IMR-90 (cell line): ENCODE results near the gene CLIP3. TPM values are rescaled to one million over a fixed set of nuclear protein-coding genes. Genes with fewer than 3 reads are reported as not detected.

ENCODE experiments used
- ATAC-seq: fragments of 200-7000 bp; cut with Tn5 transposase; 2 replicates; pipeline ENCODE4 v1.9.1; 2020; ENCODE audit warnings: low read depth, mild to moderate bottlenecking, moderate library complexity
- BruUV-seq: library from RNA; stranded (reverse); fragments of 400-500 nt; replicated peaks from 2 replicates; lab custom pipeline; 2021; lab: Mats Ljungman, UMichigan
- CTCF ChIA-PET: fragments of 300-600 bp; formaldehyde crosslinking; extraction: SDS; loops from one replicate; lab custom pipeline; 2021; ENCODE audit warnings: antibody characterized with exemption; lab: Yijun Ruan, JAX
- POLR2A ChIA-PET: fragments of 300-600 bp; sonication (Branson Sonifier 250); formaldehyde crosslinking; loops from one replicate; lab custom pipeline; 2022; ENCODE audit warnings: antibody characterized with exemption; ENCODE audit not compliant: unreplicated experiment; lab: Charles Lee
- DNase-seq: peaks from one replicate; pipeline ENCODE4 v3.0.0; 2013
- H2AFZ ChIP-seq: replicated peaks from 2 replicates; pipeline ENCODE3; 2013; ENCODE audit warnings: low read length, mild to moderate bottlenecking; ENCODE audit not compliant: poor library complexity
- H2AK5ac ChIP-seq: 2 replicates; pipeline ENCODE4 v1.6.1; 2013; ENCODE audit warnings: low read depth, low read length, inconsistent platforms
- H2AK9ac ChIP-seq: replicated peaks from 2 replicates; pipeline ENCODE3; 2013; ENCODE audit warnings: mild to moderate bottlenecking, low read depth, low read length, moderate library complexity; ENCODE audit not compliant: poor library complexity
- H2BK120ac ChIP-seq: 2 replicates; pipeline ENCODE4 v1.6.1; 2013; ENCODE audit warnings: low read depth, low read length, inconsistent platforms
- H2BK15ac ChIP-seq: 3 replicates; pipeline ENCODE4 v1.6.1; 2013; ENCODE audit warnings: low read depth, low read length, inconsistent platforms
- H2BK20ac ChIP-seq: 2 replicates; pipeline ENCODE4 v1.6.1; 2013; ENCODE audit warnings: low read depth, mild to moderate bottlenecking, inconsistent platforms, low read length, moderate library complexity
- H2BK5ac ChIP-seq: 2 replicates; pipeline ENCODE4 v1.6.1; 2013; ENCODE audit warnings: mild to moderate bottlenecking, low read depth, low read length, inconsistent platforms; ENCODE audit not compliant: poor library complexity, severe bottlenecking
- H3K14ac ChIP-seq: replicated peaks from 2 replicates; pipeline ENCODE4 v1.6.1; 2013; ENCODE audit warnings: low read depth, low read length, inconsistent platforms
- H3K18ac ChIP-seq: 2 replicates; pipeline ENCODE4 v1.6.1; 2013; ENCODE audit warnings: low read depth, low read length, control low read depth
- H3K23ac ChIP-seq: 2 replicates; pipeline ENCODE4 v1.6.1; 2013; ENCODE audit warnings: low read depth, low read length, inconsistent platforms
- H3K27ac ChIP-seq: 2 replicates; pipeline ENCODE4 v1.5.1; 2013; ENCODE audit warnings: mild to moderate bottlenecking, control low read depth, low read length; ENCODE audit not compliant: insufficient read depth
- H3K27me3 ChIP-seq: 2 replicates; pipeline ENCODE4 v1.6.1; 2013; ENCODE audit warnings: low read length; ENCODE audit not compliant: control insufficient read depth, insufficient read depth
- H3K36me3 ChIP-seq: 2 replicates; pipeline ENCODE4 v1.6.1; 2013; ENCODE audit warnings: low read length, mixed read lengths; ENCODE audit not compliant: control insufficient read depth, insufficient read depth
- H3K4ac ChIP-seq: 2 replicates; pipeline ENCODE4 v1.6.1; 2013; ENCODE audit warnings: low read depth, low read length, inconsistent platforms
- H3K4me1 ChIP-seq: 2 replicates; pipeline ENCODE4 v1.6.1; 2013; ENCODE audit warnings: low read length, mixed read lengths; ENCODE audit not compliant: control insufficient read depth, insufficient read depth
- H3K4me2 ChIP-seq: 2 replicates; pipeline ENCODE4 v1.6.1; 2013; ENCODE audit warnings: low read depth, mild to moderate bottlenecking, control low read depth, low read length, moderate library complexity
- H3K4me3 ChIP-seq: 2 replicates; pipeline ENCODE4 v1.5.1; 2013; ENCODE audit warnings: low read depth, mild to moderate bottlenecking, control low read depth, low read length, moderate library complexity; ENCODE audit not compliant: insufficient read depth
- H3K56ac ChIP-seq: 2 replicates; pipeline ENCODE4 v1.6.1; 2013; ENCODE audit warnings: low read length, inconsistent platforms; ENCODE audit not compliant: insufficient read depth; ENCODE audit errors: extremely low read depth
- H3K79me1 ChIP-seq, 2 experiments: 2 replicates each; pipeline ENCODE4 v1.6.1; 2013; ENCODE audit warnings: low read length in 2 of 2, inconsistent platforms in 1 of 2, low read depth in 1 of 2
- H3K9ac ChIP-seq: 2 replicates; pipeline ENCODE4 v1.6.1; 2013; ENCODE audit warnings: low read depth, low read length, control low read depth
- H3K9me1 ChIP-seq: 2 replicates; pipeline ENCODE4 v1.6.1; 2013; ENCODE audit warnings: low read length, inconsistent platforms; ENCODE audit not compliant: insufficient read depth
- H3K9me3 ChIP-seq: 2 replicates; pipeline ENCODE4 v1.6.1; 2013; ENCODE audit warnings: low read length; ENCODE audit not compliant: control insufficient read depth, insufficient read depth
- H4K20me1 ChIP-seq: 2 replicates; pipeline ENCODE4 v1.6.1; 2013; ENCODE audit warnings: low read length, inconsistent platforms; ENCODE audit not compliant: insufficient read depth
- H4K5ac ChIP-seq: 2 replicates; pipeline ENCODE4 v1.6.1; 2013; ENCODE audit warnings: mild to moderate bottlenecking, low read depth, low read length, control low read depth
- H4K8ac ChIP-seq, 2 experiments: 2 replicates each; pipeline ENCODE4 v1.6.1; 2013; ENCODE audit warnings: low read depth in 2 of 2, low read length in 2 of 2, control low read depth in 1 of 2, inconsistent platforms in 1 of 2
- H4K91ac ChIP-seq: 2 replicates; pipeline ENCODE4 v1.6.1; 2013; ENCODE audit warnings: low read depth, low read length, inconsistent platforms; ENCODE audit not compliant: insufficient read depth
- CEBPB ChIP-seq: IDR thresholded peaks from 2 replicates; pipeline ENCODE4 v1.6.1; 2012; ENCODE audit warnings: low read depth, low read length, improper control_type of control experiment
- CHD1 ChIP-seq: IDR thresholded peaks from 2 replicates; pipeline ENCODE4 v1.6.1; 2012; ENCODE audit warnings: low read depth, low read length, improper control_type of control experiment
- MAFK ChIP-seq: IDR thresholded peaks from 2 replicates; pipeline ENCODE4 v1.6.1; 2012; ENCODE audit warnings: low read depth, low read length, improper control_type of control experiment
- MAZ ChIP-seq: IDR thresholded peaks from 2 replicates; pipeline ENCODE4 v1.6.1; 2012; ENCODE audit warnings: low read depth, mild to moderate bottlenecking, low read length, improper control_type of control experiment, moderate library complexity, borderline replicate concordance
- NFE2L2 ChIP-seq: fragments of 150-350 bp; IDR thresholded peaks from 2 replicates; pipeline ENCODE4 v1.6.1; 2016; ENCODE audit warnings: low read depth, mild to moderate bottlenecking, low read length
- POLR2A ChIP-seq: IDR thresholded peaks from 2 replicates; pipeline ENCODE4 v1.6.1; 2012; ENCODE audit warnings: mild to moderate bottlenecking, low read depth, low read length
- RCOR1 ChIP-seq: IDR thresholded peaks from 2 replicates; pipeline ENCODE4 v1.6.1; 2012; ENCODE audit warnings: mild to moderate bottlenecking, low read length, improper control_type of control experiment; ENCODE audit not compliant: insufficient replicate concordance
- SMC3 ChIP-seq: fragments of 150-350 bp; IDR thresholded peaks from 2 replicates; pipeline ENCODE4 v1.6.1; 2016; ENCODE audit warnings: low read depth, mild to moderate bottlenecking, antibody characterized with exemption, low read length, moderate library complexity
- WGBS, 2 experiments: methylation state at CpG; one replicate each; pipeline versions ENCODE4 v1.1.5 to v1.1.7; 2013; ENCODE audit warnings: missing lambda C conversion rate in 2 of 2; ENCODE audit not compliant: insufficient read length in 1 of 2; ENCODE audit errors: extremely low coverage in 2 of 2; 5-methylcytosine and 5-hydroxymethylcytosine counted together
- dilution Hi-C: fragments of 300-500 bp; cut with HindIII; formaldehyde crosslinking; loops from one replicate; pipeline ENCODE4 v1.14.3; 2018; ENCODE audit warnings: low sequenced_read_pairs; ENCODE audit not compliant: unreplicated experiment
- in situ Hi-C: fragments of 300-500 bp; cut with MboI; formaldehyde crosslinking; loops from 3 replicates; pipeline ENCODE4 v1.14.3; 2019; ENCODE audit warnings: low sequenced_read_pairs, inconsistent platforms, mixed read lengths
- intact Hi-C: fragments of 100-400 bp; cut with micrococcal nuclease; formaldehyde crosslinking; loops from 2 replicates; pipeline ENCODE4 v1.10.0; 2022
- polyA plus RNA-seq, 3 experiments: library from polyadenylated mRNA; depleted of rRNA; stranded (reverse); fragments of >200 nt; gene quantifications; 2 replicates each; pipeline ENCODE4 v1.2.3, GENCODE V29; 2012; ENCODE audit warnings: low replicate concordance in 1 of 3
- total RNA-seq: library from RNA; depleted of rRNA; stranded (reverse); fragments of >200 nt; gene quantifications from 2 replicates; pipeline ENCODE4 v1.2.3, GENCODE V29; 2012; rRNA removed
- TF ChIP-seq, protein P1 (sequence below): fragments of 150-350 bp; IDR thresholded peaks from 2 replicates; pipeline ENCODE4 v1.6.1; 2017; ENCODE audit warnings: mild to moderate bottlenecking, antibody characterized with exemption, low read length, low read depth

Gene CLIP3
- total and polyA plus RNA-seq, 2 of the 4 experiments (the other 2 are of a cell fraction) = 5.4 to 28.7 TPM

DNA sequence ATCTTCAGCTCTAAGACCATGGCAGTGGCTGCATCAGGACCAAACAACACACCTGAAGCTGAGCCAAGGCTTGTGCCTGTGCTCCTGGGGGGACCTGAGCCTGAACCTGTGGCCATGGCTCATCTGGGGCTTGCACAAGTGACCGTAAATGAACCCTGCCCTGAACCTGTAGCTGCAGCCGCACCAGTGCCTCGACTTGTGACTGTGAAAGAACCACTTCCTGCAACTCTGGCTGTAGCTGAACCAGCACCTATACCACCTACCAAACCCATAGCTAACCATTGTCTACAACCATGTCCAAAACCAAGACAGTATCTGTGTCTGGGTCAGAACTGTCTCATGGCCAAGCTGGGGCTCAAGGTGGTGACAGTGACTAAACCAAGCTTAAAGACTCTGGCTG, 65.9 kb downstream of the CLIP3 start:
- Histone ChIP-seq H3K4ac (no peak overlapping the region), H3K56ac (no peak overlapping the region), H2BK15ac (no peak overlapping the region), H4K91ac (no peak overlapping the region), H3K27me3 (peaks cover 2% of the 10 kb centered on the region; the same call in 1 of the 2 replicates), H2AK9ac (no peak overlapping the region), H2BK20ac (no peak overlapping the region), H3K4me2 (no peak overlapping the region), H2AK5ac (no peak overlapping the region), H3K4me3 (no peak overlapping the region), H4K20me1 (no peaks in the 10 kb centered on the region), H4K5ac (no peak overlapping the region), H3K14ac (no peak overlapping the region), H2BK5ac (no peak overlapping the region), H2BK120ac (no peak overlapping the region), H2AFZ (no peak overlapping the region), H3K23ac (no peak overlapping the region), H3K18ac (no peak overlapping the region), H3K36me3 (no peaks in the 10 kb centered on the region), H3K4me1 (no peaks in the 10 kb centered on the region), H4K8ac (no peak overlapping the region), H3K9me3 (no peaks in the 10 kb centered on the region), H3K9ac (no peak overlapping the region), H3K27ac (no peak overlapping the region), H3K9me1 (no peaks in the 10 kb centered on the region), H3K79me1 (no peaks in the 10 kb centered on the region)
- 33% methylated on average over 1 of the region's 3 CpGs; no CpG with 5 or more reads in 1 of the 2 experiments for WGBS, 2 experiments
- in situ Hi-C loops (no loop called here), dilution Hi-C loops (no loop called here), intact Hi-C loops (no loop called here)
- no peak for TF ChIP-seq MAFK
- TF ChIP-seq, protein P1, sequence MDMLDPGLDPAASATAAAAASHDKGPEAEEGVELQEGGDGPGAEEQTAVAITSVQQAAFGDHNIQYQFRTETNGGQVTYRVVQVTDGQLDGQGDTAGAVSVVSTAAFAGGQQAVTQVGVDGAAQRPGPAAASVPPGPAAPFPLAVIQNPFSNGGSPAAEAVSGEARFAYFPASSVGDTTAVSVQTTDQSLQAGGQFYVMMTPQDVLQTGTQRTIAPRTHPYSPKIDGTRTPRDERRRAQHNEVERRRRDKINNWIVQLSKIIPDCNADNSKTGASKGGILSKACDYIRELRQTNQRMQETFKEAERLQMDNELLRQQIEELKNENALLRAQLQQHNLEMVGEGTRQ = no peak
- no peak for TF ChIP-seq MAZ
- no peak for TF ChIP-seq POLR2A
- no peak for TF ChIP-seq CEBPB
- TF ChIP-seq SMC3 = no peak
- TF ChIP-seq NFE2L2 = no peak
- no peak for TF ChIP-seq CHD1
- no peak for TF ChIP-seq RCOR1
- DNase-seq (no peak), ATAC-seq (no peak)
- ChIA-PET CTCF (no interaction called here), POLR2A (no interaction called here)
- BruUV-seq = no TSS peak

Other genes with a start within 250 kb of the CLIP3 start
- gene PRODH2, start 220.0 kb downstream of the CLIP3 start, total RNA-seq = not detected in 2 replicates
- not detected in 2 replicates for gene PRODH2, start 220.0 kb downstream of the CLIP3 start, polyA plus RNA-seq (2012; rRNA removed)
- gene NPHS1, start 180.4 kb downstream of the CLIP3 start, total RNA-seq = not detected in 2 replicates
- not detected in 2 replicates for gene NPHS1, start 180.4 kb downstream of the CLIP3 start, polyA plus RNA-seq (2012; rRNA removed)
- not detected in 2 replicates for gene KIRREL2, start 176.0 kb downstream of the CLIP3 start, total RNA-seq
- gene KIRREL2, start 176.0 kb downstream of the CLIP3 start, polyA plus RNA-seq (2012; rRNA removed) = 0.04 TPM in 1 of 2 replicates, not detected in the other
- gene APLP1, start 164.3 kb downstream of the CLIP3 start, total RNA-seq = 4.7 and 6.7 TPM in 2 replicates
- gene APLP1, start 164.3 kb downstream of the CLIP3 start, polyA plus RNA-seq (2012; rRNA removed) = 41.0 and 44.3 TPM in 2 replicates
- 1.1 and 1.4 TPM in 2 replicates for gene NFKBID, start 132.3 kb downstream of the CLIP3 start, total RNA-seq
- 12.3 and 13.3 TPM in 2 replicates for gene NFKBID, start 132.3 kb downstream of the CLIP3 start, polyA plus RNA-seq (2012; rRNA removed)
- not detected in 2 replicates for gene HCST, start 130.3 kb downstream of the CLIP3 start, total RNA-seq
- 0.93 and 1.5 TPM in 2 replicates for gene HCST, start 130.3 kb downstream of the CLIP3 start, polyA plus RNA-seq (2012; rRNA removed)
- gene TYROBP, start 124.6 kb downstream of the CLIP3 start, total RNA-seq = not detected in 2 replicates
- gene TYROBP, start 124.6 kb downstream of the CLIP3 start, polyA plus RNA-seq (2012; rRNA removed) = not detected in 2 replicates
- gene LRFN3, start 96.5 kb downstream of the CLIP3 start, total RNA-seq = 0.36 and 0.56 TPM in 2 replicates
- 4.8 TPM in 2 replicates for gene LRFN3, start 96.5 kb downstream of the CLIP3 start, polyA plus RNA-seq (2012; rRNA removed)
- gene SDHAF1, start 37.7 kb downstream of the CLIP3 start, total RNA-seq = 4.8 and 5.0 TPM in 2 replicates
- gene SDHAF1, start 37.7 kb downstream of the CLIP3 start, polyA plus RNA-seq (2012; rRNA removed) = 9.9 and 13.2 TPM in 2 replicates
- gene SYNE4, start 24.1 kb downstream of the CLIP3 start, total RNA-seq = not detected in 2 replicates
- gene SYNE4, start 24.1 kb downstream of the CLIP3 start, polyA plus RNA-seq (2012; rRNA removed) = 0.27 and 0.34 TPM in 2 replicates
- gene ALKBH6, start 18.7 kb downstream of the CLIP3 start, total RNA-seq = 10.3 and 12.9 TPM in 2 replicates
- 38.7 and 42.7 TPM in 2 replicates for gene ALKBH6, start 18.7 kb downstream of the CLIP3 start, polyA plus RNA-seq (2012; rRNA removed)
- gene THAP8, start 21.4 kb upstream of the CLIP3 start, total RNA-seq = 1.8 and 2.2 TPM in 2 replicates
- 5.9 and 7.2 TPM in 2 replicates for gene THAP8, start 21.4 kb upstream of the CLIP3 start, polyA plus RNA-seq (2012; rRNA removed)
- 4.5 and 5.0 TPM in 2 replicates for gene WDR62, start 22.0 kb upstream of the CLIP3 start, total RNA-seq
- gene WDR62, start 22.0 kb upstream of the CLIP3 start, polyA plus RNA-seq (2012; rRNA removed) = 7.0 and 8.2 TPM in 2 replicates
- gene OVOL3, start 78.3 kb upstream of the CLIP3 start, total RNA-seq = not detected in 2 replicates
- not detected in 2 replicates for gene OVOL3, start 78.3 kb upstream of the CLIP3 start, polyA plus RNA-seq (2012; rRNA removed)
- 35.8 and 48.3 TPM in 2 replicates for gene POLR2I, start 82.0 kb upstream of the CLIP3 start, total RNA-seq
- 59.7 and 105 TPM in 2 replicates for gene POLR2I, start 82.0 kb upstream of the CLIP3 start, polyA plus RNA-seq (2012; rRNA removed)
- gene TBCB, start 82.6 kb upstream of the CLIP3 start, total RNA-seq = 182 and 185 TPM in 2 replicates
- 269 and 315 TPM in 2 replicates for gene TBCB, start 82.6 kb upstream of the CLIP3 start, polyA plus RNA-seq (2012; rRNA removed)
- gene CAPNS1, start 107.2 kb upstream of the CLIP3 start, total RNA-seq = 436 and 504 TPM in 2 replicates
- gene CAPNS1, start 107.2 kb upstream of the CLIP3 start, polyA plus RNA-seq (2012; rRNA removed) = 988 and 1,060 TPM in 2 replicates
- gene COX7A1, start 119.6 kb upstream of the CLIP3 start, total RNA-seq = 0.54 and 1.1 TPM in 2 replicates
- 6.9 and 8.4 TPM in 2 replicates for gene COX7A1, start 119.6 kb upstream of the CLIP3 start, polyA plus RNA-seq (2012; rRNA removed)
- gene ZNF565, start 181.8 kb upstream of the CLIP3 start, total RNA-seq = 6.4 and 7.5 TPM in 2 replicates
- gene ZNF565, start 181.8 kb upstream of the CLIP3 start, polyA plus RNA-seq (2012; rRNA removed) = 2.1 and 2.3 TPM in 2 replicates
- gene ZNF146, start 182.2 kb upstream of the CLIP3 start, total RNA-seq = 106 and 129 TPM in 2 replicates
- gene ZNF146, start 182.2 kb upstream of the CLIP3 start, polyA plus RNA-seq (2012; rRNA removed) = 42.6 and 61.6 TPM in 2 replicates